ENCODE results near the gene GRK2. TPM values are rescaled to one million over a fixed set of nuclear protein-coding genes. Genes with fewer than 3 reads are reported as not detected.

Gene GRK2
- polyA plus RNA-seq, 1 donor (not counting 4 experiments of a cell fraction or from before 2014, with no cell fraction given): 21.1 TPM

DNA sequence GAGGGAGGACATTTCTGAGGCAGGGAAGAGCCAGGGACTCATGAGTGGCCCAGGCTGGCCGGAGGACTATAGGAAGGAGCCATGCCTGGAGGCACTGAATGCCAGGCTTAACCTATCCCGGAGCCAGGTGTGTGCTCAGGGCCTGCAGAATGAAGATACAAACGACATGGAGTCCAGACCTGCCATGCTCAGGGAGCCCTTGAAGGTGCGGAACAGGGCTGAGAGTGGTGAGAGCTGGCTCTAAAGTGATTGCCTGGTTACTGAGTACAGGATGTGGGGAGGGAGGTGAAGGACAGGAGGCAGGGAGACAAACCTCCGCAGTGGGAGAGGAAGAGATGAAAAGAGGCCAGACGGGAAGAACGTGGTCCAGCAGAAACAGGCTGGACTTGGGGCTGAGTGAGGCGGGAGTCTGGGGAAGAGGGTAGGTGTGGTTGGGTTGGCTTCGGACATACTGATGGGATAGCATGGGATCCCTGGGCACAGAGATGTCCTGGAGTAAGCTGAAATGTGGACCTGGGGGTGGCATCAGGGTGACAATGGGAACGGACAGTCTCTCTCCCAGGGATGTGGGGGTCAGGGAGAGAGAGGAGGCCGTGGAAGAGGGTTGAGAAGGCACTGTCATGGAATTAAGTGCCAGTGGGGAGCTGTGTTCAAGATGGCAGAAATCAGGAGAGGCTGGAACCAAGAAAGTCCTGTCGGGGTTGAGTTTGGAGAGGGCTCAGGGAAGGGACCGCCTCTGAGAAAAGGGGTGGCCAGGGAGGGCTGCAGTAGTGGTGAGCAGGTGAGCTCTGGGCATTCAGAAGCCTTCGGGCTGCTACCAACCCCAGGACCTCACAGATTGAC, 21.3 kb downstream of the GRK2 start:
- no peak for TF ChIP-seq EZH2 (IDR thresholded peaks at IDR 0.05; ENCODE audit: low read length)
- TF ChIP-seq, protein P1, sequence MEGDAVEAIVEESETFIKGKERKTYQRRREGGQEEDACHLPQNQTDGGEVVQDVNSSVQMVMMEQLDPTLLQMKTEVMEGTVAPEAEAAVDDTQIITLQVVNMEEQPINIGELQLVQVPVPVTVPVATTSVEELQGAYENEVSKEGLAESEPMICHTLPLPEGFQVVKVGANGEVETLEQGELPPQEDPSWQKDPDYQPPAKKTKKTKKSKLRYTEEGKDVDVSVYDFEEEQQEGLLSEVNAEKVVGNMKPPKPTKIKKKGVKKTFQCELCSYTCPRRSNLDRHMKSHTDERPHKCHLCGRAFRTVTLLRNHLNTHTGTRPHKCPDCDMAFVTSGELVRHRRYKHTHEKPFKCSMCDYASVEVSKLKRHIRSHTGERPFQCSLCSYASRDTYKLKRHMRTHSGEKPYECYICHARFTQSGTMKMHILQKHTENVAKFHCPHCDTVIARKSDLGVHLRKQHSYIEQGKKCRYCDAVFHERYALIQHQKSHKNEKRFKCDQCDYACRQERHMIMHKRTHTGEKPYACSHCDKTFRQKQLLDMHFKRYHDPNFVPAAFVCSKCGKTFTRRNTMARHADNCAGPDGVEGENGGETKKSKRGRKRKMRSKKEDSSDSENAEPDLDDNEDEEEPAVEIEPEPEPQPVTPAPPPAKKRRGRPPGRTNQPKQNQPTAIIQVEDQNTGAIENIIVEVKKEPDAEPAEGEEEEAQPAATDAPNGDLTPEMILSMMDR (optimal IDR thresholded peaks at IDR 0.05 in 1 of 3, IDR thresholded peaks at IDR 0.05 in 1 of 3, conservative IDR thresholded peaks at IDR 0.05 in 1 of 3; ENCODE audit: extremely low read depth in 1 of 3, insufficient read depth in 2 of 3, low read length in 3 of 3): no peak
- no peaks in the 10 kb centered on the region for H3K27me3 ChIP-seq (ENCODE audit: control insufficient read depth, extremely low read depth, insufficient read depth, low read length)
- peak overlapping the region; percentile 34 for H3K4me2 ChIP-seq (ENCODE audit: control insufficient read depth, extremely low read depth, insufficient read depth, low read depth, low read length)
- H3K9me3 ChIP-seq (ENCODE audit: control insufficient read depth, low read depth, low read length): no peaks in the 10 kb centered on the region
- H3K9ac ChIP-seq (ENCODE audit: control insufficient read depth, extremely low read depth, insufficient read depth, low read length): peak overlapping the region; percentile 63
- no peak overlapping the region for H2AFZ ChIP-seq (ENCODE audit: control insufficient read depth, low read length)
- H3K4me1 ChIP-seq (ENCODE audit: control insufficient read depth, extremely low read depth, insufficient read depth, low read length): peaks cover 24% of the 10 kb centered on the region
- FAIRE-seq (no peak), DNase-seq (ENCODE audit: low read depth, low spot score) (no peak)
- H3K36me3 ChIP-seq (ENCODE audit: control insufficient read depth in 2 of 2, extremely low read depth in 1 of 2, insufficient read depth in 2 of 2, low read length in 2 of 2): peaks cover 31 to 40% of the 10 kb centered on the region in 2 experiments
- no peaks in the 10 kb centered on the region for H4K20me1 ChIP-seq (ENCODE audit: control insufficient read depth, extremely low read depth, insufficient read depth, low read length)
- H3K79me2 ChIP-seq (ENCODE audit: control insufficient read depth, insufficient read depth, low read length): peaks cover 25% of the 10 kb centered on the region
- dilution Hi-C loops (cut with MboI; ENCODE audit: extremely low pct_ligation_motif_present, low sequenced_read_pairs): no loop called here
- H3K27ac ChIP-seq (ENCODE audit: control insufficient read depth, insufficient read depth, low read length): peak overlapping the region; percentile 67
- H3K9me1 ChIP-seq (ENCODE audit: control insufficient read depth, extremely low read depth, insufficient read depth, low read length): no peaks in the 10 kb centered on the region
- H3K4me3 ChIP-seq (ENCODE audit: control insufficient read depth in 2 of 3, extremely low read depth in 1 of 3, insufficient read depth in 2 of 3, low read depth in 1 of 3, low read length in 3 of 3): peak overlapping the region in 1 of 3 experiments; percentile 1

GRCh38 chr11:67288198-67288451, 21.9 kb downstream of the GRK2 start:
- no peak overlapping the region for H2AFZ ChIP-seq (ENCODE audit: control insufficient read depth, low read length)
- H3K4me1 ChIP-seq (ENCODE audit: control insufficient read depth, extremely low read depth, insufficient read depth, low read length): peaks cover 27% of the 10 kb centered on the region

More at GRCh38 chr11:67288198-67288451, 21.9 kb downstream of the GRK2 start:
- FAIRE-seq (no peak), DNase-seq (ENCODE audit: low read depth, low spot score) (no peak)
- Histone ChIP-seq H3K9me1 (ENCODE audit: control insufficient read depth, extremely low read depth, insufficient read depth, low read length) (no peaks in the 10 kb centered on the region), H3K9me3 (ENCODE audit: control insufficient read depth, low read depth, low read length) (no peaks in the 10 kb centered on the region), H3K27ac (ENCODE audit: control insufficient read depth, insufficient read depth, low read length) (peak overlapping the region; percentile 67), H3K79me2 (ENCODE audit: control insufficient read depth, insufficient read depth, low read length) (peaks cover 25% of the 10 kb centered on the region), H3K4me2 (ENCODE audit: control insufficient read depth, extremely low read depth, insufficient read depth, low read depth, low read length) (peak overlapping the region; percentile 34), H4K20me1 (ENCODE audit: control insufficient read depth, extremely low read depth, insufficient read depth, low read length) (no peaks in the 10 kb centered on the region), H3K36me3 (ENCODE audit: control insufficient read depth in 2 of 2, extremely low read depth in 1 of 2, insufficient read depth in 2 of 2, low read length in 2 of 2) (peaks cover 28 to 34% of the 10 kb centered on the region in 2 experiments), H3K27me3 (ENCODE audit: control insufficient read depth, extremely low read depth, insufficient read depth, low read length) (no peaks in the 10 kb centered on the region), H3K4me3 (ENCODE audit: control insufficient read depth in 2 of 3, extremely low read depth in 1 of 3, insufficient read depth in 2 of 3, low read depth in 1 of 3, low read length in 3 of 3) (peak overlapping the region in 2 of 3 experiments; percentile 64 to 71), H3K9ac (ENCODE audit: control insufficient read depth, extremely low read depth, insufficient read depth, low read length) (peak overlapping the region; percentile 63)
- TF ChIP-seq EZH2 (IDR thresholded peaks at IDR 0.05; ENCODE audit: low read length): no peak
- TF ChIP-seq, protein P1 (optimal IDR thresholded peaks at IDR 0.05 in 1 of 3, IDR thresholded peaks at IDR 0.05 in 1 of 3, conservative IDR thresholded peaks at IDR 0.05 in 1 of 3; ENCODE audit: extremely low read depth in 1 of 3, insufficient read depth in 2 of 3, low read length in 3 of 3): no peak
- dilution Hi-C loops (cut with MboI; ENCODE audit: extremely low pct_ligation_motif_present, low sequenced_read_pairs): no loop called here

All from keratinocyte (primary cell).